ENCODE data around the gene CHST15. TPM values are rescaled to one million over a fixed set of nuclear protein-coding genes. Genes with fewer than 3 reads are reported as not detected.

Gene CHST15
- total RNA-seq, 1 donor from 2014 or later, result 43.8 TPM

- Mint-ChIP-seq H3K27me3 (ENCODE audit: low read depth) (peaks cover 5% of the 10 kb centered on the region), H3K27ac (ENCODE audit: unreplicated experiment) (peak overlapping the region; percentile 96), H3K9me3 (ENCODE audit: low read depth) (no peaks in the 10 kb centered on the region), H3K4me3 (ENCODE audit: unreplicated experiment) (no peak overlapping the region), H3K36me3 (ENCODE audit: low read depth) (peaks cover 7% of the 10 kb centered on the region), H3K4me1 (ENCODE audit: low read depth) (peaks cover 60% of the 10 kb centered on the region)
- TF ChIP-seq CTCF (IDR thresholded peaks at IDR 0.05), result no peak
- peak; percentile 4 for DNase-seq (ENCODE audit: low spot score)
Observed at GRCh38 chr10:123997013-123997412, 96.4 kb downstream of the CHST15 start.

DNA sequence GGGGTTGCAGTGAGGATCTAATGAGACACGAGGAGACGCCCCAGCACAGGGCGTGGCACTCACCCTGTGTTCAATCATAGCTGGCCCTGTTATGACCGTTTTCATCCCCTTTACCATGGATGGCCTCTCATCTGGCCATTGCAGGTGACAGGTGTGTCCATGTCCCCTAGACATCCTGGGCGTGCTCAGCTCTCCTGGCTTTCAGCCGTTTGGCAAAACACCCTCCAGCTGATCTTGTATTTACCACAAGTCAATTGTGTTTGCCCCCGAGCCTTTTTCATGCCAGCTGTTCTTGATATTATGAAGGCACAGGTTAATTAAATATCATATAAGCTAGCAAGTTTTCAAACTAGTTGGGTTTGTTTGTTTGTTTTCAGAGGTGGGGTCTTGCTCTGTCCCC, 97.1 kb downstream of the CHST15 start:
- H3K9me3 Mint-ChIP-seq (ENCODE audit: low read depth), result no peaks in the 10 kb centered on the region
- peak overlapping the region; percentile 96 for H3K27ac Mint-ChIP-seq (ENCODE audit: unreplicated experiment)
- no peak for TF ChIP-seq CTCF (IDR thresholded peaks at IDR 0.05)
- peaks cover 2% of the 10 kb centered on the region for H3K36me3 Mint-ChIP-seq (ENCODE audit: low read depth)
- peak overlapping the region; percentile 16 for H3K4me3 Mint-ChIP-seq (ENCODE audit: unreplicated experiment)
- H3K4me1 Mint-ChIP-seq (ENCODE audit: low read depth), result peaks cover 59% of the 10 kb centered on the region
- peak; percentile 46 for DNase-seq (ENCODE audit: low spot score)
- H3K27me3 Mint-ChIP-seq (ENCODE audit: low read depth), result peaks cover 6% of the 10 kb centered on the region

GRCh38 chr10:123995461-123996131, 97.8 kb downstream of the CHST15 start:
- no peaks in the 10 kb centered on the region for H3K9me3 Mint-ChIP-seq (ENCODE audit: low read depth)
- peak overlapping the region; percentile 96 for H3K27ac Mint-ChIP-seq (ENCODE audit: unreplicated experiment)
- DNase-seq (ENCODE audit: low spot score), result peak; percentile 90
- peaks cover 52% of the 10 kb centered on the region for H3K4me1 Mint-ChIP-seq (ENCODE audit: low read depth)
- H3K27me3 Mint-ChIP-seq (ENCODE audit: low read depth), result peaks cover 13% of the 10 kb centered on the region
- peaks cover 3% of the 10 kb centered on the region for H3K36me3 Mint-ChIP-seq (ENCODE audit: low read depth)
- TF ChIP-seq CTCF (IDR thresholded peaks at IDR 0.05), result peak; percentile 77
- H3K4me3 Mint-ChIP-seq (ENCODE audit: unreplicated experiment), result peak overlapping the region; percentile 71

- H3K4me3 Mint-ChIP-seq (ENCODE audit: unreplicated experiment), result peak overlapping the region; percentile 71
- peak; percentile 69 for DNase-seq (ENCODE audit: low spot score)
Observed at GRCh38 chr10:123995082-123995460, 98.3 kb downstream of the CHST15 start.

More at GRCh38 chr10:123995082-123995460, 98.3 kb downstream of the CHST15 start:
- H3K27ac Mint-ChIP-seq (ENCODE audit: unreplicated experiment), result peak overlapping the region; percentile 96
- H3K4me1 Mint-ChIP-seq (ENCODE audit: low read depth), result peaks cover 52% of the 10 kb centered on the region
- no peak for TF ChIP-seq CTCF (IDR thresholded peaks at IDR 0.05)
- H3K36me3 Mint-ChIP-seq (ENCODE audit: low read depth), result peaks cover 3% of the 10 kb centered on the region
- peaks cover 16% of the 10 kb centered on the region for H3K27me3 Mint-ChIP-seq (ENCODE audit: low read depth)
- no peaks in the 10 kb centered on the region for H3K9me3 Mint-ChIP-seq (ENCODE audit: low read depth)

All from chondrocyte (in vitro differentiated cells).